ENCODE results near the gene TMEM63C.
A peak's percentile ranks its signal among the peaks of the same experiment; 100 is the strongest.

Gene TMEM63C

GRCh38 chr14:77181603-77182437 is at the start of gene TMEM63C:
Gene TMEM63C, plus strand, starts transcription at chr14:77181798. Its CDS starts 37,016 bp downstream, at chr14:77218814.
- peak; percentile 56 for DNase-seq

- no peak for DNase-seq
Measured at GRCh38 chr14:77131871-77132486, 49.6 kb upstream of the TMEM63C start.

GRCh38 chr14:77133720-77134338 is 47.8 kb upstream of the TMEM63C start:
- peak; percentile 43 for DNase-seq

- no peak for DNase-seq
Measured at GRCh38 chr14:77139022-77139421, 42.6 kb upstream of the TMEM63C start.

GRCh38 chr14:77139540-77140358 is 41.8 kb upstream of the TMEM63C start:
- peak; percentile 45 for DNase-seq

GRCh38 chr14:77140359-77141213 is 41.0 kb upstream of the TMEM63C start:
- DNase-seq: no peak

GRCh38 chr14:77141214-77142004 is 40.2 kb upstream of the TMEM63C start, which contains the start of gene ZDHHC22:
Gene ZDHHC22, minus strand, starts transcription at chr14:77141791. Its CDS starts 2,053 bp downstream, at chr14:77139738.
- DNase-seq: no peak

- DNase-seq: no peak
Measured at GRCh38 chr14:77142005-77142800, 39.4 kb upstream of the TMEM63C start.

GRCh38 chr14:77143071-77143470 is 38.5 kb upstream of the TMEM63C start:
- DNase-seq: no peak

- DNase-seq: no peak
Measured at GRCh38 chr14:77144412-77145115, 37.0 kb upstream of the TMEM63C start.

GRCh38 chr14:77145975-77146740 is 35.4 kb upstream of the TMEM63C start:
- no peak for DNase-seq

GRCh38 chr14:77148510-77149231 is 32.9 kb upstream of the TMEM63C start:
- DNase-seq: no peak

GRCh38 chr14:77151245-77151644 is 30.4 kb upstream of the TMEM63C start:
- DNase-seq: no peak

- DNase-seq: no peak
Measured at GRCh38 chr14:77151918-77152588, 29.5 kb upstream of the TMEM63C start.

- no peak for DNase-seq
Measured at GRCh38 chr14:77153802-77154201, 27.8 kb upstream of the TMEM63C start.

- no peak for DNase-seq
Measured at GRCh38 chr14:77154421-77154820, 27.2 kb upstream of the TMEM63C start.

GRCh38 chr14:77155083-77155482 is 26.5 kb upstream of the TMEM63C start:
- DNase-seq: no peak
